GM12892 (cell line): Measurements from ENCODE around the gene EAF1.

Experiments used
- POLR2A ChIP-seq: IDR thresholded peaks from 2 replicates; pipeline ENCODE4 v1.6.1; 2011; ENCODE audit warnings: low read depth, low read length, control low read depth
- POLR2AphosphoS5 ChIP-seq: IDR thresholded peaks from 2 replicates; pipeline ENCODE4 v1.6.1; 2011; ENCODE audit warnings: low read depth, low read length, control low read depth
- TAF1 ChIP-seq: IDR thresholded peaks from 2 replicates; pipeline ENCODE4 v1.6.1; 2011; ENCODE audit warnings: low read depth, mild to moderate bottlenecking, control low read depth, low read length, borderline replicate concordance

GRCh38 chr3:15452156-15452555, 24.8 kb downstream of the EAF1 start:
- no peak for TF ChIP-seq TAF1
- TF ChIP-seq POLR2A = no peak
- no peak for TF ChIP-seq POLR2AphosphoS5
